ENCODE measurements around the gene MINDY4. TPM values are rescaled to one million over a fixed set of nuclear protein-coding genes. Genes with fewer than 3 reads are reported as not detected.

The MINDY4 gene
- total and polyA plus RNA-seq, 2 of the 4 experiments (the other 2 are of a cell fraction), result 1.8 to 3.6 TPM

GRCh38 chr7:30934732-30935568 lies 163.7 kb downstream of the MINDY4 start:
- H4K8ac ChIP-seq (ENCODE audit: low read depth in 2 of 2, low read length in 2 of 2), result no peak overlapping the region
- no peak overlapping the region for H2AFZ ChIP-seq (replicated peaks; ENCODE audit: low read length, poor library complexity)
- intact Hi-C loops (cut with micrococcal nuclease) (no loop called here), in situ Hi-C loops (cut with MboI; ENCODE audit: low sequenced_read_pairs) (no loop called here), dilution Hi-C loops (cut with HindIII; ENCODE audit: low sequenced_read_pairs, unreplicated experiment) (no loop called here)
- no peak overlapping the region for H2BK120ac ChIP-seq (ENCODE audit: low read depth, low read length)
- no peaks in the 10 kb centered on the region for H4K20me1 ChIP-seq (ENCODE audit: insufficient read depth, low read length)
- BruUV-seq (replicated peaks), result no TSS peak
- H3K27ac ChIP-seq (ENCODE audit: insufficient read depth, low read length), result no peak overlapping the region
- no peaks in the 10 kb centered on the region for H3K36me3 ChIP-seq (ENCODE audit: control insufficient read depth, insufficient read depth, low read length)
- no peak overlapping the region for H3K18ac ChIP-seq (ENCODE audit: low read depth, low read length)
- H2AK9ac ChIP-seq (replicated peaks; ENCODE audit: low read depth, low read length, poor library complexity), result no peak overlapping the region
- CTCF ChIA-PET, result interaction anchor here (0.7 to 1.2 kb wide), 2 partner anchors 10 to 49 kb away, joined by 3 read pairs; no protein-coding TSS in a partner anchor
- no peak overlapping the region for H2BK5ac ChIP-seq (ENCODE audit: low read depth, low read length, poor library complexity, severe bottlenecking)
- H4K91ac ChIP-seq (ENCODE audit: insufficient read depth, low read depth, low read length), result no peak overlapping the region
- H2BK15ac ChIP-seq (ENCODE audit: low read depth, low read length), result no peak overlapping the region
- H2BK20ac ChIP-seq (ENCODE audit: low read depth, low read length), result no peak overlapping the region
- no peaks in the 10 kb centered on the region for H3K9me3 ChIP-seq (ENCODE audit: control insufficient read depth, insufficient read depth, low read length)
- H3K4me1 ChIP-seq (ENCODE audit: control insufficient read depth, insufficient read depth, low read length), result no peaks in the 10 kb centered on the region
- WGBS, 2 experiments (ENCODE audit: extremely low coverage in 2 of 2, insufficient read length in 1 of 2), result no CpG with 5 or more reads among the region's 6 CpGs
- H3K56ac ChIP-seq (ENCODE audit: extremely low read depth, insufficient read depth, low read length), result no peak overlapping the region
- POLR2A ChIA-PET (ENCODE audit: unreplicated experiment), result no interaction called here
- H3K14ac ChIP-seq (replicated peaks; ENCODE audit: low read depth, low read length), result no peak overlapping the region
- H2AK5ac ChIP-seq (ENCODE audit: low read depth, low read length), result no peak overlapping the region
- H3K9me1 ChIP-seq (ENCODE audit: insufficient read depth, low read length), result no peaks in the 10 kb centered on the region
- no peak overlapping the region for H3K4me2 ChIP-seq (ENCODE audit: low read depth, low read length)
- H3K79me1 ChIP-seq (ENCODE audit: low read depth in 1 of 2, low read length in 2 of 2), result no peaks in the 10 kb centered on the region
- H3K4ac ChIP-seq (ENCODE audit: low read depth, low read length), result no peak overlapping the region
- no peak overlapping the region for H3K4me3 ChIP-seq (ENCODE audit: insufficient read depth, low read depth, low read length)
- no peak overlapping the region for H3K23ac ChIP-seq (ENCODE audit: low read depth, low read length)
- peaks cover 25% of the 10 kb centered on the region for H3K27me3 ChIP-seq (ENCODE audit: control insufficient read depth, insufficient read depth, low read length)
- DNase-seq (no peak), ATAC-seq (ENCODE audit: low read depth) (no peak)
- H3K9ac ChIP-seq (ENCODE audit: low read depth, low read length), result no peak overlapping the region
- no peak overlapping the region for H4K5ac ChIP-seq (ENCODE audit: low read depth, low read length)
- TF ChIP-seq POLR2A (IDR thresholded peaks at IDR 0.05; ENCODE audit: low read depth, low read length) (no peak), RFX5 (IDR thresholded peaks at IDR 0.05; ENCODE audit: low read depth, low read length) (no peak), FOS (IDR thresholded peaks at IDR 0.05; ENCODE audit: low read depth, low read length) (no peak), RCOR1 (IDR thresholded peaks at IDR 0.05; ENCODE audit: insufficient replicate concordance, low read length) (no peak), BHLHE40 (IDR thresholded peaks at IDR 0.05; ENCODE audit: low read depth, low read length) (no peak), SMC3 (IDR thresholded peaks at IDR 0.05; ENCODE audit: low read depth, low read length) (no peak), MAZ (IDR thresholded peaks at IDR 0.05; ENCODE audit: borderline replicate concordance, low read depth, low read length) (no peak), MAFK (IDR thresholded peaks at IDR 0.05; ENCODE audit: low read depth, low read length) (no peak), CHD1 (IDR thresholded peaks at IDR 0.05; ENCODE audit: low read depth, low read length) (no peak), USF2 (IDR thresholded peaks at IDR 0.05; ENCODE audit: low read depth, low read length) (no peak), MXI1 (IDR thresholded peaks at IDR 0.05; ENCODE audit: borderline replicate concordance, low read depth, low read length) (no peak), NFE2L2 (IDR thresholded peaks at IDR 0.05; ENCODE audit: low read depth, low read length) (no peak), CEBPB (IDR thresholded peaks at IDR 0.05; ENCODE audit: low read depth, low read length) (no peak)
- TF ChIP-seq, protein P1, sequence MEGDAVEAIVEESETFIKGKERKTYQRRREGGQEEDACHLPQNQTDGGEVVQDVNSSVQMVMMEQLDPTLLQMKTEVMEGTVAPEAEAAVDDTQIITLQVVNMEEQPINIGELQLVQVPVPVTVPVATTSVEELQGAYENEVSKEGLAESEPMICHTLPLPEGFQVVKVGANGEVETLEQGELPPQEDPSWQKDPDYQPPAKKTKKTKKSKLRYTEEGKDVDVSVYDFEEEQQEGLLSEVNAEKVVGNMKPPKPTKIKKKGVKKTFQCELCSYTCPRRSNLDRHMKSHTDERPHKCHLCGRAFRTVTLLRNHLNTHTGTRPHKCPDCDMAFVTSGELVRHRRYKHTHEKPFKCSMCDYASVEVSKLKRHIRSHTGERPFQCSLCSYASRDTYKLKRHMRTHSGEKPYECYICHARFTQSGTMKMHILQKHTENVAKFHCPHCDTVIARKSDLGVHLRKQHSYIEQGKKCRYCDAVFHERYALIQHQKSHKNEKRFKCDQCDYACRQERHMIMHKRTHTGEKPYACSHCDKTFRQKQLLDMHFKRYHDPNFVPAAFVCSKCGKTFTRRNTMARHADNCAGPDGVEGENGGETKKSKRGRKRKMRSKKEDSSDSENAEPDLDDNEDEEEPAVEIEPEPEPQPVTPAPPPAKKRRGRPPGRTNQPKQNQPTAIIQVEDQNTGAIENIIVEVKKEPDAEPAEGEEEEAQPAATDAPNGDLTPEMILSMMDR (conservative IDR thresholded peaks at IDR 0.05; ENCODE audit: low read depth, low read length), result no peak
- TF ChIP-seq, protein P2, sequence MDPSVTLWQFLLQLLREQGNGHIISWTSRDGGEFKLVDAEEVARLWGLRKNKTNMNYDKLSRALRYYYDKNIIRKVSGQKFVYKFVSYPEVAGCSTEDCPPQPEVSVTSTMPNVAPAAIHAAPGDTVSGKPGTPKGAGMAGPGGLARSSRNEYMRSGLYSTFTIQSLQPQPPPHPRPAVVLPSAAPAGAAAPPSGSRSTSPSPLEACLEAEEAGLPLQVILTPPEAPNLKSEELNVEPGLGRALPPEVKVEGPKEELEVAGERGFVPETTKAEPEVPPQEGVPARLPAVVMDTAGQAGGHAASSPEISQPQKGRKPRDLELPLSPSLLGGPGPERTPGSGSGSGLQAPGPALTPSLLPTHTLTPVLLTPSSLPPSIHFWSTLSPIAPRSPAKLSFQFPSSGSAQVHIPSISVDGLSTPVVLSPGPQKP (IDR thresholded peaks at IDR 0.05; ENCODE audit: borderline replicate concordance, low read depth, low read length), result no peak

Measured in IMR-90 (cell line).